NCI-H82 treated with DMSO at 0.1 percent for 48 hours (cell line): ENCODE results near the gene CAMSAP1.

Experiments used
- DNase-seq: peaks from one replicate; lab custom pipeline; 2025; ENCODE audit not compliant: unreplicated experiment; lab: John Stamatoyannopoulos, UW

Gene CAMSAP1

GRCh38 chr9:135882011-135882410 is 25.3 kb downstream of the CAMSAP1 start:
- DNase-seq = no peak

- no peak for DNase-seq
Observed at GRCh38 chr9:135880438-135880837, 26.9 kb downstream of the CAMSAP1 start.

GRCh38 chr9:135879619-135880018 is 27.7 kb downstream of the CAMSAP1 start:
- no peak for DNase-seq

- DNase-seq = no peak
Observed at GRCh38 chr9:135879237-135879601, 28.1 kb downstream of the CAMSAP1 start.

- DNase-seq = no peak
Observed at GRCh38 chr9:135878528-135879236, 28.7 kb downstream of the CAMSAP1 start.

- DNase-seq = no peak
Observed at GRCh38 chr9:135877791-135878527, 29.4 kb downstream of the CAMSAP1 start.

GRCh38 chr9:135876936-135877335 is 30.4 kb downstream of the CAMSAP1 start:
- no peak for DNase-seq

- no peak for DNase-seq
Observed at GRCh38 chr9:135874859-135875258, 32.5 kb downstream of the CAMSAP1 start.

GRCh38 chr9:135869909-135870308 is 37.4 kb downstream of the CAMSAP1 start:
- DNase-seq = no peak

- DNase-seq = no peak
Observed at GRCh38 chr9:135865531-135865930, 41.8 kb downstream of the CAMSAP1 start.

- DNase-seq = no peak
Observed at GRCh38 chr9:135864447-135865049, 42.8 kb downstream of the CAMSAP1 start.

- DNase-seq = no peak
Observed at GRCh38 chr9:135862809-135863208, 44.5 kb downstream of the CAMSAP1 start.

GRCh38 chr9:135858491-135859185 is 48.7 kb downstream of the CAMSAP1 start:
- no peak for DNase-seq

GRCh38 chr9:135857843-135858242 is 49.5 kb downstream of the CAMSAP1 start:
- no peak for DNase-seq

GRCh38 chr9:135857371-135857786 is 50.0 kb downstream of the CAMSAP1 start:
- no peak for DNase-seq

GRCh38 chr9:135851748-135852147 is 55.6 kb downstream of the CAMSAP1 start:
- DNase-seq = no peak

- DNase-seq = no peak
Observed at GRCh38 chr9:135850737-135851136, 56.6 kb downstream of the CAMSAP1 start.

GRCh38 chr9:135849181-135849580 is 58.2 kb downstream of the CAMSAP1 start:
- no peak for DNase-seq

GRCh38 chr9:135848341-135849047 is 58.9 kb downstream of the CAMSAP1 start:
- DNase-seq = no peak

- no peak for DNase-seq
Observed at GRCh38 chr9:135847833-135848232, 59.5 kb downstream of the CAMSAP1 start.

- no peak for DNase-seq
Observed at GRCh38 chr9:135840539-135840938, 66.8 kb downstream of the CAMSAP1 start.
